WTC11 (cell line): ENCODE results near the gene MIF.

Experiments used
- CTCF ChIP-seq: fragments of 200-600 bp; IDR thresholded peaks from 2 replicates; pipeline ENCODE4 v1.8.0; 2022; ENCODE audit warnings: antibody characterized with exemption
- ETV6 ChIP-seq: sonication (generic); formaldehyde crosslinking; IDR thresholded peaks from 2 replicates; pipeline ENCODE4 v1.8.1; 2022; ENCODE audit warnings: mild to moderate bottlenecking, missing genetic modification reagents
- MAX ChIP-seq: sonication (generic); formaldehyde crosslinking; IDR thresholded peaks from 2 replicates; pipeline ENCODE4 v1.8.0; 2022; ENCODE audit warnings: mild to moderate bottlenecking, missing genetic modification reagents
- SMAD3 ChIP-seq: sonication (generic); formaldehyde crosslinking; IDR thresholded peaks from 2 replicates; pipeline ENCODE4 v1.8.0; 2022; ENCODE audit warnings: missing genetic modification reagents, mild to moderate bottlenecking, borderline replicate concordance
- STAT6 ChIP-seq: sonication (generic); formaldehyde crosslinking; conservative IDR thresholded peaks from 2 replicates; pipeline ENCODE4 v1.8.1; 2023; ENCODE audit warnings: mild to moderate bottlenecking, low read depth, missing genetic modification reagents, moderate library complexity
- TCF7 ChIP-seq: sonication (generic); formaldehyde crosslinking; IDR thresholded peaks from 2 replicates; pipeline ENCODE4 v1.8.0; 2022; ENCODE audit warnings: mild to moderate bottlenecking, low read depth, missing genetic modification reagents, moderate library complexity
- USF1 ChIP-seq: sonication (generic); formaldehyde crosslinking; IDR thresholded peaks from 2 replicates; pipeline ENCODE4 v1.8.0; 2022; ENCODE audit warnings: mild to moderate bottlenecking, missing genetic modification reagents
- ZNF423 ChIP-seq: fragments of 250-450 bp; sonication (Bioruptor Pico); IDR thresholded peaks from 2 replicates; pipeline ENCODE4 v2.1.2; 2022; ENCODE audit warnings: mild to moderate bottlenecking, moderate library complexity

GRCh38 chr22:23847310-23847920 is 46.8 kb upstream of the MIF start:
- TF ChIP-seq USF1 (CRISPR knock-in tag) (no peak), SMAD3 (CRISPR knock-in tag) (no peak), ETV6 (CRISPR knock-in tag) (no peak), TCF7 (CRISPR knock-in tag) (no peak), MAX (CRISPR knock-in tag) (no peak), ZNF423 (CRISPR knock-in tag) (no peak), CTCF (no peak), STAT6 (CRISPR knock-in tag) (no peak)
